ENCODE results near the gene CD207. TPM values are rescaled to one million over a fixed set of nuclear protein-coding genes. Genes with fewer than 3 reads are reported as not detected.

CD207 gene
- total and polyA plus RNA-seq, 2 of the 8 experiments (the other 6 are each of a cell fraction or from before 2014, with no cell fraction given), result not detected

- Histone ChIP-seq H3K4ac (replicated peaks; ENCODE audit: insufficient read length, low read depth, low read length) (no peak overlapping the region), H3K4me1 (replicated peaks in 1 of 4; ENCODE audit: control insufficient read depth in 3 of 4, insufficient read depth in 4 of 4, low read length in 3 of 4) (no peaks in the 10 kb centered on the region), H4K8ac (ENCODE audit: extremely low read depth, insufficient read depth, low read length) (no peak overlapping the region), H3K56ac (replicated peaks; ENCODE audit: insufficient read length, low read depth, low read length) (no peak overlapping the region), H2BK20ac (ENCODE audit: low read length) (no peak overlapping the region), H2AK5ac (ENCODE audit: low read depth, low read length) (no peak overlapping the region), H3K9ac (replicated peaks in 1 of 4; ENCODE audit: extremely low read depth in 1 of 4, low read depth in 3 of 4, low read length in 3 of 4) (no peak overlapping the region), H4K20me1 (replicated peaks in 1 of 2; ENCODE audit: control insufficient read depth in 1 of 2, insufficient read depth in 2 of 2, low read length in 2 of 2) (peaks cover 0 to 2% of the 10 kb centered on the region in 2 experiments), H3K27me3 (replicated peaks in 1 of 4; ENCODE audit: control insufficient read depth in 3 of 4, extremely low read depth in 1 of 4, insufficient read depth in 3 of 4, low read length in 3 of 4) (peaks cover 0 to 4% (median 2%) of the 10 kb centered on the region in 4 experiments; a peak in 3 of 7 replicates), H2BK15ac (ENCODE audit: low read length) (no peak overlapping the region), H2BK12ac (ENCODE audit: low read depth, low read length) (no peak overlapping the region), H3K79me1 (ENCODE audit: low read depth, low read length) (no peaks in the 10 kb centered on the region), H3K18ac (ENCODE audit: extremely low read depth, low read length) (no peak overlapping the region), H4K5ac (ENCODE audit: insufficient read length, low read depth, low read length) (no peak overlapping the region), H3K23ac (ENCODE audit: insufficient read length) (no peak overlapping the region), H2AFZ (ENCODE audit: low read length) (no peak overlapping the region), H2BK120ac (replicated peaks; ENCODE audit: low read depth, low read length) (no peak overlapping the region), H3K4me3 (ENCODE audit: extremely low read depth in 1 of 4, insufficient read depth in 2 of 4, low read depth in 3 of 4, low read length in 4 of 4) (no peak overlapping the region), H3K36me3 (ENCODE audit: control insufficient read depth in 2 of 4, insufficient read depth in 4 of 4, low read length in 3 of 4) (no peaks in the 10 kb centered on the region), H3K14ac (ENCODE audit: insufficient read length) (no peak overlapping the region), H4K91ac (replicated peaks; ENCODE audit: insufficient read length, low read length) (no peak overlapping the region), H3K27ac (ENCODE audit: low read depth, low read length) (no peak overlapping the region), H3K4me2 (ENCODE audit: insufficient read depth in 1 of 2, low read depth in 2 of 2, low read length in 2 of 2) (no peak overlapping the region), H3K23me2 (ENCODE audit: low read depth, low read length) (no peaks in the 10 kb centered on the region), H3K79me2 (ENCODE audit: control insufficient read depth in 1 of 2, insufficient read depth in 2 of 2, low read length in 2 of 2) (no peaks in the 10 kb centered on the region), H3K9me3 (ENCODE audit: insufficient read depth in 2 of 2, low read depth in 1 of 2, low read length in 1 of 2) (no peaks in the 10 kb centered on the region), H2BK5ac (ENCODE audit: low read depth, low read length) (no peak overlapping the region)
- WGBS, 2 experiments (ENCODE audit: extremely low coverage in 1 of 2, insufficient coverage in 1 of 2, insufficient read length in 1 of 2, insufficient replicate concordance in 2 of 2, low coverage in 1 of 2, low lambda C conversion rate in 2 of 2, missing lambda C conversion rate in 1 of 2), result 89% methylated on average over 5 of the region's 5 CpGs; no CpG with 5 or more reads in 1 of the 2 experiments
- no peak for TF ChIP-seq EZH2 (IDR thresholded peaks at IDR 0.05; ENCODE audit: low read depth, low read length, severe bottlenecking)
- DNase-seq (ENCODE audit: low read depth in 1 of 2, low spot score in 2 of 2) (no peak), FAIRE-seq (no peak)
- ChIA-PET CTCF (ENCODE audit: partially characterized antibody) (interaction anchor here (1.0 to 2.0 kb wide), 4 partner anchors 12 to 65 kb away, joined by 3 to 6 read pairs (median 4); no protein-coding TSS in a partner anchor), POLR2A (ENCODE audit: partially characterized antibody) (interaction anchor here (0.7 kb wide), 1 partner anchor 123 kb away, joined by 3 read pairs; no protein-coding TSS in a partner anchor)
Observed at GRCh38 chr2:70806013-70806412, 29.6 kb downstream of the CD207 start.

Measured in H1 (cell line).